ENCODE data around the gene TBC1D8.

Gene TBC1D8

DNA sequence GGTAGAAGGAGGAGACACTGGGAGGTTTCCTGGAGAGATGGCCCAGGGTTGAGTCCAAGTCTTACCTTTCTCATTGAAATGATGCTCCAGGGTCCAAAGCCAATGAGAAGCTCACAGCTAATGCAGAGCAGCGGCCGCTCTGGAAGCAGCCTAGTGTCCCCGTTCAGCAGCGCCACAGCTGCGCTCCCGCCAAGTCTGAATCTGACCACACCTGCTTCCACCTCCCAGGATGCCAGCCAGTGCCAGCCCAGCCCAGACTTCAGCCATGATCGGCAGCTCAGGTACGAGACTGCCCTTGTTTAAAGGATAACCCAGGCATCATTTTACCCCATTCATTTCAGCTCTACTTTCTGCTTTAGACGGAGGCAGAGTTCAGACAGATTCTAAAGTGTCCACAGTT, 161.0 kb downstream of the TBC1D8 start:
- DNase-seq (ENCODE audit: low spot score in 2 of 2): no peak
- no peaks in the 10 kb centered on the region for H3K27me3 ChIP-seq (ENCODE audit: low read depth)
- no peaks in the 10 kb centered on the region; the same call in 1 of the 2 replicates for H3K36me3 ChIP-seq (replicated peaks)
- in situ Hi-C loops (cut with MboI; ENCODE audit: low sequenced_read_pairs): loop anchor here (5.0 to 25.0 kb wide), 3 partner anchors 258 to 578 kb away; partner anchors contain the start of gene CHST10
- no peaks in the 10 kb centered on the region for H3K4me1 ChIP-seq
- no peak overlapping the region for H3K4me3 ChIP-seq
- no peaks in the 10 kb centered on the region for H3K9me3 ChIP-seq

DNA sequence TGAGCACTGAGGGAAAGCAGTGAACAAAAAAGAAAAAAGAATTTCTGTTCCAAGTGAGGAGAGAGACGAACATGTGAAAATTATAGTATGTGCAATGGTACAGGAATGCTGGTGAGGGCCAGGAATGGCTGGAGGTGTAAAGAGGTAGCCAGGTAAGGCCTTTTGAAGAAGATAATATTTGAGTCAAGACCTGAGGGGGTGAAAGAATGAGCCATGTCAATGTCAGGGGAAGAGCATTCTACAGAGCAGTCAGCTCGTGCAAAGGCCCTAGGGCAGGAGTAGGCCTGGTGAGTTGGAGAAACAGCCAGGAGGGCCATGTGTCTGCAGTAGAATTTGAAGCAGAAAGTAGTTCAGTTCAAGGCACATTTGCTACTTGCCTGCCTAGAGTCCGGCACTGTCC, 161.5 kb downstream of the TBC1D8 start:
- H3K27me3 ChIP-seq (ENCODE audit: low read depth): no peaks in the 10 kb centered on the region
- DNase-seq (ENCODE audit: low spot score in 2 of 2): no peak
- no peaks in the 10 kb centered on the region for H3K4me1 ChIP-seq
- H3K4me3 ChIP-seq: no peak overlapping the region
- in situ Hi-C loops (cut with MboI; ENCODE audit: low sequenced_read_pairs): loop anchor here (5.0 to 25.0 kb wide), 3 partner anchors 257 to 577 kb away; partner anchors contain the start of gene CHST10
- no peaks in the 10 kb centered on the region for H3K36me3 ChIP-seq (replicated peaks)
- no peaks in the 10 kb centered on the region for H3K9me3 ChIP-seq

DNA sequence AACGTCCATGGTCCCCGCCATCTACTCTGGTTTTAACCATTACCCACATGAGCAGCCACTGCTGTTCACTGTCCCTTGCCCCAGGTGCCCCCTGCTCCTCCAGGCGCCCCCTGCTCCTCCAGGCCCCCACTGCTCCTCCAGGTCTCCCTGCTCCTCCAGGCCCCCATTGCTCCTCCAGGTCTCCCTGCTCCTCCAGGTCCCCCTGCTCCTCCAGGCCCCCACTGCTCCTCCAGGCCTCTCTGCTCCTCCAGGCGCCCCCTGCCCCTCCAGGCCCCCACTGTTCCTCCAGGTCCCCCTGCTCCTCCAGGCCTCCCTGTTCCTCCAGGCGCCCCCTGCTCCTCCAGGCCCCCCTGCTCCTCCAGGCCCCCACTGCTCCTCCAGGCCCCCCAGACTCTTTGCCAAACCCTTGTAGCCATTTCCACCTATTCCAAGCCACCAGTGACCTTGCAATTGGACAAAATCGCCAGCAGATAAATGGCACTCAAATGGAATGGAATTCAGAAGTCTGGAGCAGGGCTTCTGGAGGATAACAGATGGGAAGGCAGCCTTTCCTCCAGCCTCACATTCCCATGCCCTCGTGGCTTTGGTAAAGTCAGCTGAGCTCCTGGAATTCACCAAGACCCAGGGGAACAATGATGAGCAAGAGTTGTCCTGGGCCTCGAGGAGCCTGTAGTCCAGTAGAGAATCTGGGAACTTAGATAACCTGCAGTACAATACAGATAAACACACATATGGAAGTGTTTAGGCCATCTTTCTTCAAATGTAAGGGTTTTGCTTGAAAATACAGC, 162.4 kb downstream of the TBC1D8 start:
- no peak for DNase-seq (ENCODE audit: low spot score in 2 of 2)
- Histone ChIP-seq H3K4me1 (no peaks in the 10 kb centered on the region), H3K36me3 (replicated peaks) (no peaks in the 10 kb centered on the region), H3K27me3 (ENCODE audit: low read depth) (no peaks in the 10 kb centered on the region), H3K4me3 (no peak overlapping the region), H3K9me3 (no peaks in the 10 kb centered on the region)
- in situ Hi-C loops (cut with MboI; ENCODE audit: low sequenced_read_pairs): loop anchor here (25.0 kb wide), 1 partner anchor 577 kb away; the partner anchor contains the start of gene CHST10

DNA sequence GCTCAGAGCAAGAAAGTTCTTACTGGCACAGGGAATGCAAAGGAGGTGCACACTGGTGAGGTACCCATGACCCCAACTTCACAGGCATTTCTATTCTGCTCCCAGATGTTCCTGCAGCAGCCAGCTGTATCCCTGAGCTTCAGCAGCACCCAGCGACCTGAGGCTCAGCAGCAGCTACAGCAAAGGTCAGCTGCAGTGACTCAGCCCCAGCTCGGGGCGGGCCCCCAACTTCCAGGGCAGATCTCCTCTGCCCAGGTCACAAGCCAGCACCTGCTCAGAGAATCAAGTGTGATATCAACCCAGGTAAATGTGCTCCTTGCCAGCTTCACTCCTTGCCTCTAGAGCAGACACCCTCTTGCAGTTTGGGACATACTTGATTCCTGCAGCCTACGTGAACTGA, 163.2 kb downstream of the TBC1D8 start:
- H3K27me3 ChIP-seq (ENCODE audit: low read depth): no peaks in the 10 kb centered on the region
- no peak overlapping the region for H3K4me3 ChIP-seq
- no peaks in the 10 kb centered on the region for H3K9me3 ChIP-seq
- in situ Hi-C loops (cut with MboI; ENCODE audit: low sequenced_read_pairs): loop anchor here (25.0 kb wide), 1 partner anchor 576 kb away; the partner anchor contains the start of gene CHST10
- no peaks in the 10 kb centered on the region for H3K36me3 ChIP-seq (replicated peaks)
- H3K4me1 ChIP-seq: no peaks in the 10 kb centered on the region
- no peak for DNase-seq (ENCODE audit: low spot score in 2 of 2)

DNA sequence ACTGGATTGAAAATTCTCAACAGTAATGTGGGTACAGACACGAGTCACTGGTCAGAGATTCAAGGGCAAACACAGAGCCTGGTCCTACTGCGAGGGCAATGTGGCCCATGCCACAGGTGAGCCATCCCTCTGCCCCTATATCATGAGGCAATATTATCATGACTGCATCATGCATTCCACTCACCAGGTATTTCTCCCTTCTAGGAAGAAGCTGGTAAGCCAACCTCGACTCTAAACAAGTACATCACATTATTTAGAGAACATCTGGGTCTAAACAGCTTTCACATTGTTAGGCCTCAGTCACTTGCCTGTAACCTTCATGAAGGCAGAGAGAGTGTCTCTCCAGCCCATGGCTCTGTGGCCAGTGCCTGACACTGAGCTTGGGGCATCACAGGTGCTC, 163.6 kb downstream of the TBC1D8 start:
- in situ Hi-C loops (cut with MboI; ENCODE audit: low sequenced_read_pairs): loop anchor here (25.0 kb wide), 1 partner anchor 575 kb away; the partner anchor contains the start of gene CHST10
- DNase-seq (ENCODE audit: low spot score in 2 of 2): no peak
- no peaks in the 10 kb centered on the region for H3K9me3 ChIP-seq
- no peaks in the 10 kb centered on the region for H3K4me1 ChIP-seq
- no peak overlapping the region for H3K4me3 ChIP-seq
- H3K36me3 ChIP-seq (replicated peaks): no peaks in the 10 kb centered on the region
- no peaks in the 10 kb centered on the region for H3K27me3 ChIP-seq (ENCODE audit: low read depth)

DNA sequence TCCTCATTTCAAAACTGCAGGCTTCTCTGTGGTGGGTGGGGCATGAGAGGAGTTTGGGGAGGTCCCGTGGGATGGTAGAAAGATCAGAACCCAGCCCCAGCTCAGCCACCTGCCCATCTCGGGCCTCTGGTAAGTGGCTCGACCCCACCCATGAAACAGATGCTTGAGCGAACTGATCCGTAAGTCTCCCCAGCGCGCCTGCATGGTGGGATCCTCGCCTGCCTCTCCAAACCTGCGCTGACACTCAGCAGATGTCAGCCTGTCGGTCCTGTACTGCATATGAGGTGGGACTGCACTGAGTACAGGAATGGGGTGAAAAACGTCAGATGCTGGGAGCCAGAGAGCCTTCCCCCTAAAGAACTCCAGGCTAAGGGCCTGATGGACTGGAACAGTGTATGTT, 165.0 kb downstream of the TBC1D8 start:
- no peak for DNase-seq (ENCODE audit: low spot score in 2 of 2)
- Histone ChIP-seq H3K4me3 (no peak overlapping the region), H3K27me3 (ENCODE audit: low read depth) (no peaks in the 10 kb centered on the region), H3K4me1 (no peaks in the 10 kb centered on the region), H3K36me3 (replicated peaks) (no peaks in the 10 kb centered on the region), H3K9me3 (no peaks in the 10 kb centered on the region)
- in situ Hi-C loops (cut with MboI; ENCODE audit: low sequenced_read_pairs): loop anchor here (25.0 kb wide), 1 partner anchor 574 kb away; the partner anchor contains the start of gene CHST10

DNA sequence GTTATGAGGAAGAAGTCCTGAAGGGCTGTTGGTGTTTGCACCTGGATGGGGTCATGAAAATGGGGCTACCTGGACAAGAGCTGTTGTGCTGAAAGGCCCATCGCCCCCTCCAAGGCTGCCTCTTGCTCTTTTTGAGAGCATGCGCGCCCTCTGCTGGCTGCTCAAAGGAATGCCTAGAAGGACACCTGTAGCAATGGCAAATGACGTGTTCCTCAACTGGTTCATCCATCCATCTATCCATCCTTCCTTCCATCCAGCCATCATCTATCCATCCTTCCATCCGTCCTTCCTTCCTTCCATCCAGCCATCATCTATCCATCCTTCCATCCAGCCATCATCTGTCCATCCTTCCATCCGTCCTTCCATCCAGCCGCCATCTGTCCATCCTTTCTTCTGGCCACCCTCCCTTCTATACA, 166.3 kb downstream of the TBC1D8 start:
- Histone ChIP-seq H3K4me3 (no peak overlapping the region), H3K27me3 (ENCODE audit: low read depth) (no peaks in the 10 kb centered on the region), H3K9me3 (no peaks in the 10 kb centered on the region), H3K36me3 (replicated peaks) (no peaks in the 10 kb centered on the region), H3K4me1 (no peaks in the 10 kb centered on the region)
- peak; percentile 67 to 85 for DNase-seq (ENCODE audit: low spot score in 2 of 2)
- in situ Hi-C loops (cut with MboI; ENCODE audit: low sequenced_read_pairs): loop anchor here (25.0 kb wide), 1 partner anchor 573 kb away; the partner anchor contains the start of gene CHST10

DNA sequence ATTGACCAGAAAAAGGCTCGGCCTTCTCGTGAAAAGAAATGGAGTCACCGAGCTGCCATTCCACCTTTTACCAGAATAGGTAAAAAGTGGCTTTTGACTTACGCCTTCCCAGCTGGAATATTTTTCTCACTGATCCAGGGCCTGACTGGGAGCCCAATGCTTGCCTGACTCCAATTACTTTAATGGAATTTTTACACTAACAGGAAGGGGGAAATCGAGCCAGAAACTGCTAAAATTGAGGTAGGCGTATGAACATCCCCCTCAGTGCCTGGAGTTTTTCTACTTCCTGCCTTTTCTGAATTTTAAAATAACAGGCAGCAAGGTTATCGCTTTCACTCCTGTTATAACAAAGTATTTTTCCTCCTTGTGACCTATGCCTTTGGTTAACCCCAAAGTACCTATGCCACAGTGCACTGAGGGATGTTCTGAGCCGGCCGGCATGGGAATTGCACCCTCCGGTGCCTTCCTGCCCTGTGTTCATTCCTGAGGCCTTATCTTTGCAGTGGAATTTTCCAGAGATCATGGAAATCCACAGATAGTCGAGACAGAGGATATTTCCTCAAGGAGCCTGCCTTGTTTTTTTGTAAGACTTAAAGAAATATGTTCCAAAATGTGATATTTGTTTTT, 167.4 kb downstream of the TBC1D8 start:
- Histone ChIP-seq H3K27me3 (ENCODE audit: low read depth) (no peaks in the 10 kb centered on the region), H3K4me3 (no peak overlapping the region), H3K4me1 (no peaks in the 10 kb centered on the region), H3K9me3 (no peaks in the 10 kb centered on the region), H3K36me3 (replicated peaks) (no peaks in the 10 kb centered on the region)
- in situ Hi-C loops (cut with MboI; ENCODE audit: low sequenced_read_pairs): loop anchor here (25.0 kb wide), 1 partner anchor 571 kb away; the partner anchor contains the start of gene CHST10
- no peak for DNase-seq (ENCODE audit: low spot score in 2 of 2)

DNA sequence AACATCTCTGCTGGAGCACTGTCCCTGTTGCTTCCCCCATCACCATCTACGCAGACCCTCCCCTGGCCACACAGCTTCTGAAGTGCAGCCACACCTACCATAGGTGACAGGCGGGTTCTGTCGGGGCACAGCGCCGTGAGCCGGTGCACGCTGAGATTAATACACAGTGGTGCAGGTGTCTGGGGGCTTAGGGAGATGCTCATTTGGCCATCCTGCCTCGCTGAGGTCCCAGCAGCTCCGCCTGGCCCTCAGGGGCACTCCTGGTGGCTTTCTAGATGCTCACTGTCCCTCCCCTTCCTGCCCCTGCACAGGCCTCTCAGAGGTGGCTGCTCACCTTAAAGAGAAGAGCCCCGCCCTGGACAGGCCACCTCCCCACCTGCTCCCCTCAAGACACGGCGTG, 168.0 kb downstream of the TBC1D8 start:
- Histone ChIP-seq H3K4me3 (no peak overlapping the region), H3K27me3 (ENCODE audit: low read depth) (no peaks in the 10 kb centered on the region), H3K9me3 (no peaks in the 10 kb centered on the region), H3K4me1 (0 out of 2 replicates have a peak, but pooled peaks cover 4% of the 10 kb centered on the region), H3K36me3 (replicated peaks) (no peaks in the 10 kb centered on the region)
- in situ Hi-C loops (cut with MboI; ENCODE audit: low sequenced_read_pairs): loop anchor here (25.0 kb wide), 1 partner anchor 571 kb away; the partner anchor contains the start of gene CHST10
- no peak for DNase-seq (ENCODE audit: low spot score in 2 of 2)

DNA sequence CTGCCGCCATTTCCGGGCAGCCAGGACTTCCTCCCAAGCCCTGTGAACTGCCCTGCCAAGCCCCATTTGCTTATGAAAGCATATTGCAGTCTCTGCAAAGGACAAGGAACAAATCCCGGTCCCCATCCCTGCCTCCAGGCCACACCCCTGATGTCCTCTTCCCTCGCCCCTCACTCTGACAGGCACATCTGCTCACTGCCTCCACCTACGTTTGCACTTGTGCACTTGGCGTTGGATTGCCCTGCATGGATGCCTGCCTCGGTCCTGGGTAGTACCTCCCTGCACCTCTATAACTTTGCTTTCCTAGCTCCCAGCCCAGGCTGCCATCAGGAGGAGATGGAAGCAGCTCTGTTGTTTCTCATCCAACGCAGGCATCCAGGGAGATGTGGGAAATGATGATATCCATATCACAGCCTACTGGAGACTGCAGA, 168.7 kb downstream of the TBC1D8 start:
- H3K4me1 ChIP-seq: 0 out of 2 replicates have a peak, but pooled peaks cover 6% of the 10 kb centered on the region
- no peak overlapping the region for H3K4me3 ChIP-seq
- in situ Hi-C loops (cut with MboI; ENCODE audit: low sequenced_read_pairs): loop anchor here (25.0 kb wide), 1 partner anchor 570 kb away; the partner anchor contains the start of gene CHST10
- no peaks in the 10 kb centered on the region for H3K27me3 ChIP-seq (ENCODE audit: low read depth)
- H3K36me3 ChIP-seq (replicated peaks): no peaks in the 10 kb centered on the region
- DNase-seq (ENCODE audit: low spot score in 2 of 2): no peak
- no peaks in the 10 kb centered on the region for H3K9me3 ChIP-seq

GRCh38 chr2:100981011-100981410, 170.2 kb downstream of the TBC1D8 start:
- in situ Hi-C loops (cut with MboI; ENCODE audit: low sequenced_read_pairs): loop anchor here (25.0 kb wide), 1 partner anchor 569 kb away; the partner anchor contains the start of gene CHST10
- 0 out of 2 replicates have a peak, but pooled peaks cover 6% of the 10 kb centered on the region for H3K4me1 ChIP-seq
- no peak overlapping the region for H3K4me3 ChIP-seq
- H3K27me3 ChIP-seq (ENCODE audit: low read depth): no peaks in the 10 kb centered on the region
- no peaks in the 10 kb centered on the region for H3K36me3 ChIP-seq (replicated peaks)
- H3K9me3 ChIP-seq: no peaks in the 10 kb centered on the region
- DNase-seq (ENCODE audit: low spot score in 2 of 2): no peak

GRCh38 chr2:100980046-100980445, 171.1 kb downstream of the TBC1D8 start:
- no peaks in the 10 kb centered on the region for H3K36me3 ChIP-seq (replicated peaks)
- no peaks in the 10 kb centered on the region for H3K27me3 ChIP-seq (ENCODE audit: low read depth)
- 0 out of 2 replicates have a peak, but pooled peaks cover 6% of the 10 kb centered on the region for H3K4me1 ChIP-seq
- H3K9me3 ChIP-seq: no peaks in the 10 kb centered on the region
- in situ Hi-C loops (cut with MboI; ENCODE audit: low sequenced_read_pairs): loop anchor here (25.0 kb wide), 1 partner anchor 568 kb away; the partner anchor contains the start of gene CHST10
- no peak for DNase-seq (ENCODE audit: low spot score in 2 of 2)
- H3K4me3 ChIP-seq: no peak overlapping the region

GRCh38 chr2:100978582-100979191, 172.5 kb downstream of the TBC1D8 start:
- Histone ChIP-seq H3K9me3 (no peaks in the 10 kb centered on the region), H3K4me1 (0 out of 2 replicates have a peak, but pooled peaks cover 6% of the 10 kb centered on the region), H3K4me3 (no peak overlapping the region), H3K27me3 (ENCODE audit: low read depth) (no peaks in the 10 kb centered on the region), H3K36me3 (replicated peaks) (no peaks in the 10 kb centered on the region)
- in situ Hi-C loops (cut with MboI; ENCODE audit: low sequenced_read_pairs): loop anchor here (25.0 kb wide), 1 partner anchor 566 kb away; the partner anchor contains the start of gene CHST10
- DNase-seq (ENCODE audit: low spot score in 2 of 2): no peak
